SK-N-SH treated with all-trans-retinoic acid at 6 μM for 48 hours (cell line): ENCODE measurements around the gene GZMM.

Experiments
- ATAC-seq: fragments of 200-7000 bp; cut with Tn5 transposase; 3 replicates; pipeline ENCODE4 v1.9.1; 2020; ENCODE audit warnings: mild to moderate bottlenecking, moderate library complexity
- ARNTL ChIP-seq: fragments of 450-650 bp; formaldehyde crosslinking; IDR thresholded peaks from 2 replicates; pipeline ENCODE4 v1.5.0; 2020; ENCODE audit warnings: low read depth, mild to moderate bottlenecking, moderate library complexity, borderline replicate concordance
- BACH2 ChIP-seq: fragments of 250-450 bp; sonication (Bioruptor Pico); IDR thresholded peaks from 2 replicates; pipeline ENCODE4 v1.9.0; 2021; ENCODE audit warnings: mild to moderate bottlenecking, borderline replicate concordance
- CREB5 ChIP-seq: fragments of 250-450 bp; sonication (Bioruptor Pico); IDR thresholded peaks from 2 replicates; pipeline ENCODE4 v1.5.1; 2020; ENCODE audit warnings: low read depth, mild to moderate bottlenecking, moderate library complexity
- CSDC2 ChIP-seq: fragments of 250-450 bp; sonication (Bioruptor Pico); IDR thresholded peaks from 2 replicates; pipeline ENCODE4 v1.5.0; 2020; ENCODE audit warnings: mild to moderate bottlenecking, moderate library complexity
- CSRNP3 ChIP-seq: fragments of 250-450 bp; sonication (Bioruptor Pico); IDR thresholded peaks from 2 replicates; pipeline ENCODE4 v1.5.1; 2021; ENCODE audit warnings: mild to moderate bottlenecking, moderate library complexity
- ESRRG ChIP-seq: fragments of 250-450 bp; sonication (Bioruptor Pico); IDR thresholded peaks from 2 replicates; pipeline ENCODE4 v1.6.1; 2021; ENCODE audit warnings: mild to moderate bottlenecking
- GLIS3 ChIP-seq: fragments of 250-450 bp; sonication (Bioruptor Pico); IDR thresholded peaks from 2 replicates; pipeline ENCODE4 v1.5.0; 2020; ENCODE audit warnings: mild to moderate bottlenecking, moderate library complexity
- ISL1 ChIP-seq: fragments of 250-450 bp; sonication (Bioruptor Pico); IDR thresholded peaks from 2 replicates; pipeline ENCODE4 v2.1.2; 2022; ENCODE audit warnings: mild to moderate bottlenecking, moderate library complexity
- OSR1 ChIP-seq: fragments of 250-450 bp; sonication (Bioruptor Pico); IDR thresholded peaks from 2 replicates; pipeline ENCODE4 v1.8.0; 2022; ENCODE audit warnings: moderate library complexity, mild to moderate bottlenecking, inconsistent platforms
- PATZ1 ChIP-seq: fragments of 250-450 bp; sonication (Bioruptor Pico); IDR thresholded peaks from 2 replicates; pipeline ENCODE4 v1.8.0; 2020; ENCODE audit warnings: mild to moderate bottlenecking, moderate library complexity, borderline replicate concordance
- POU6F1 ChIP-seq: fragments of 250-450 bp; sonication (Bioruptor Pico); IDR thresholded peaks from 2 replicates; pipeline ENCODE4 v1.8.0; 2021; ENCODE audit warnings: low read depth, mild to moderate bottlenecking, moderate library complexity, borderline replicate concordance
- PPARA ChIP-seq: fragments of 250-450 bp; sonication (Bioruptor Pico); IDR thresholded peaks from 2 replicates; pipeline ENCODE4 v1.5.0; 2020; ENCODE audit warnings: mild to moderate bottlenecking, borderline replicate concordance
- RARB ChIP-seq: fragments of 250-450 bp; sonication (Bioruptor Pico); IDR thresholded peaks from 2 replicates; pipeline ENCODE4 v1.8.0; 2021; ENCODE audit warnings: mild to moderate bottlenecking, moderate library complexity
- SNAI2 ChIP-seq: fragments of 250-450 bp; sonication (Bioruptor Pico); IDR thresholded peaks from 2 replicates; pipeline ENCODE4 v1.5.0; 2020; ENCODE audit warnings: mild to moderate bottlenecking, moderate library complexity
- TCF4 ChIP-seq: fragments of 250-450 bp; sonication (Bioruptor Pico); IDR thresholded peaks from 2 replicates; pipeline ENCODE4 v1.8.0; 2021; ENCODE audit warnings: mild to moderate bottlenecking, moderate library complexity, borderline replicate concordance
- TOX ChIP-seq: fragments of 250-450 bp; sonication (Bioruptor Pico); IDR thresholded peaks from 2 replicates; pipeline ENCODE4 v1.8.0; 2021; ENCODE audit warnings: mild to moderate bottlenecking, moderate library complexity, borderline replicate concordance
- ZC3H10 ChIP-seq: fragments of 250-450 bp; sonication (Bioruptor Pico); IDR thresholded peaks from 2 replicates; pipeline ENCODE4 v1.5.1; 2021; ENCODE audit warnings: mild to moderate bottlenecking, moderate library complexity
- ZFP30 ChIP-seq: fragments of 450-650 bp; formaldehyde crosslinking; IDR thresholded peaks from 2 replicates; pipeline ENCODE4 v1.5.0; 2022; ENCODE audit warnings: mild to moderate bottlenecking, moderate library complexity
- ZNF565 ChIP-seq: fragments of 450-650 bp; formaldehyde crosslinking; conservative IDR thresholded peaks from 2 replicates; pipeline ENCODE4 v1.5.0; 2020; ENCODE audit warnings: low read depth, mild to moderate bottlenecking, moderate library complexity
- ZNF8 ChIP-seq: fragments of 450-650 bp; formaldehyde crosslinking; IDR thresholded peaks from 2 replicates; pipeline ENCODE4 v1.5.0; 2020; ENCODE audit warnings: mild to moderate bottlenecking, moderate library complexity

The GZMM gene

GRCh38 chr19:497869-498510, 45.9 kb upstream of the GZMM start:
- ATAC-seq: peak; percentile 25
- TF ChIP-seq ARNTL (CRISPR knock-in tag): no peak

- TF ChIP-seq PPARA (CRISPR knock-in tag): no peak
- no peak for TF ChIP-seq ZNF8 (CRISPR knock-in tag)
- no peak for TF ChIP-seq TCF4 (CRISPR knock-in tag)
- TF ChIP-seq CREB5 (CRISPR knock-in tag): no peak
- TF ChIP-seq CSRNP3 (CRISPR knock-in tag): no peak
- TF ChIP-seq ISL1 (CRISPR knock-in tag): no peak
- TF ChIP-seq BACH2 (CRISPR knock-in tag): no peak
- no peak for TF ChIP-seq POU6F1 (CRISPR knock-in tag)
- no peak for TF ChIP-seq OSR1 (CRISPR knock-in tag)
- no peak for TF ChIP-seq ESRRG
- TF ChIP-seq ARNTL (CRISPR knock-in tag): no peak
- TF ChIP-seq ZC3H10: no peak
- TF ChIP-seq GLIS3: no peak
- TF ChIP-seq SNAI2 (CRISPR knock-in tag): no peak
- TF ChIP-seq ZFP30: no peak
- TF ChIP-seq CSDC2 (CRISPR knock-in tag): no peak
- TF ChIP-seq ZNF565 (CRISPR knock-in tag): no peak
- no peak for TF ChIP-seq RARB (CRISPR knock-in tag)
- no peak; the same call in 2 of the 3 replicates for ATAC-seq
Observed at GRCh38 chr19:498511-498891, 45.4 kb upstream of the GZMM start.

GRCh38 chr19:498977-499623, 44.8 kb upstream of the GZMM start:
- no peak for ATAC-seq

GRCh38 chr19:501646-502045, 42.2 kb upstream of the GZMM start:
- ATAC-seq: no peak
- TF ChIP-seq CSRNP3 (CRISPR knock-in tag): no peak
- TF ChIP-seq ARNTL (CRISPR knock-in tag): no peak
- TF ChIP-seq TOX: no peak

More at GRCh38 chr19:498977-499623, 44.8 kb upstream of the GZMM start:
- TF ChIP-seq ZC3H10 (no peak), OSR1 (CRISPR knock-in tag) (no peak), PATZ1 (CRISPR knock-in tag) (no peak), ESRRG (no peak)
